Osteoblast (primary cell): Measurements from ENCODE around the gene POLE2. TPM values are rescaled to one million over a fixed set of nuclear protein-coding genes. Genes with fewer than 3 reads are reported as not detected.

Experiments used
- DNase-seq: peaks from one replicate; pipeline ENCODE4 v3.0.0; 2011; ENCODE audit warnings: low spot score, mixed read lengths; ENCODE audit not compliant: insufficient read length; ENCODE audit errors: missing footprints
- H2AFZ ChIP-seq: 2 replicates; pipeline ENCODE4 v1.6.0; 2011; ENCODE audit warnings: mild to moderate bottlenecking, low read length
- H3K27ac ChIP-seq: 2 replicates; pipeline ENCODE4 v1.5.1; 2011; ENCODE audit warnings: mild to moderate bottlenecking, low read depth, low read length, moderate library complexity
- H3K27me3 ChIP-seq: 2 replicates; pipeline ENCODE4 v1.6.0; 2012; ENCODE audit warnings: mild to moderate bottlenecking, control low read depth, inconsistent platforms, low read length, moderate library complexity; ENCODE audit not compliant: insufficient read depth
- H3K36me3 ChIP-seq: 2 replicates; pipeline ENCODE4 v1.5.1; 2011; ENCODE audit warnings: mild to moderate bottlenecking, low read length, control low read depth, moderate library complexity; ENCODE audit not compliant: insufficient read depth
- H3K4me1 ChIP-seq: 2 replicates; pipeline ENCODE4 v1.5.1; 2011; ENCODE audit warnings: mild to moderate bottlenecking, low read length, control low read depth, moderate library complexity; ENCODE audit not compliant: insufficient read depth
- H3K4me2 ChIP-seq: 2 replicates; pipeline ENCODE4 v1.6.0; 2011; ENCODE audit warnings: mild to moderate bottlenecking, low read length; ENCODE audit not compliant: insufficient read depth
- H3K4me3 ChIP-seq: fragments of 200-600 bp; sonication (generic); 3 replicates; pipeline ENCODE4 v1.5.1; 2012; ENCODE audit warnings: mild to moderate bottlenecking, low read length, inconsistent platforms; ENCODE audit not compliant: insufficient read depth
- H3K79me2 ChIP-seq: 2 replicates; pipeline ENCODE4 v1.6.0; 2012; ENCODE audit warnings: mild to moderate bottlenecking, low read length, control low read depth, inconsistent platforms; ENCODE audit not compliant: insufficient read depth
- H3K9me3 ChIP-seq: 2 replicates; pipeline ENCODE4 v1.5.1; 2011; ENCODE audit warnings: low read depth, low read length, control low read depth
- H4K20me1 ChIP-seq: 2 replicates; pipeline ENCODE4 v1.6.0; 2012; ENCODE audit warnings: mild to moderate bottlenecking, low read length, control low read depth; ENCODE audit not compliant: insufficient read depth
- total RNA-seq: library from RNA; depleted of rRNA; stranded (reverse); fragments of >200 nt; gene quantifications from 2 replicates; pipeline ENCODE4 v1.2.3, GENCODE V29; 2012
- TF ChIP-seq, protein P1 (sequence below): IDR thresholded peaks from 2 replicates; pipeline ENCODE4 v1.5.1; 2011; ENCODE audit warnings: mild to moderate bottlenecking, low read depth, low read length, moderate library complexity; ENCODE audit errors: extremely low read depth

POLE2 gene
- total RNA-seq, 1 donor = 6.2 TPM

DNA sequence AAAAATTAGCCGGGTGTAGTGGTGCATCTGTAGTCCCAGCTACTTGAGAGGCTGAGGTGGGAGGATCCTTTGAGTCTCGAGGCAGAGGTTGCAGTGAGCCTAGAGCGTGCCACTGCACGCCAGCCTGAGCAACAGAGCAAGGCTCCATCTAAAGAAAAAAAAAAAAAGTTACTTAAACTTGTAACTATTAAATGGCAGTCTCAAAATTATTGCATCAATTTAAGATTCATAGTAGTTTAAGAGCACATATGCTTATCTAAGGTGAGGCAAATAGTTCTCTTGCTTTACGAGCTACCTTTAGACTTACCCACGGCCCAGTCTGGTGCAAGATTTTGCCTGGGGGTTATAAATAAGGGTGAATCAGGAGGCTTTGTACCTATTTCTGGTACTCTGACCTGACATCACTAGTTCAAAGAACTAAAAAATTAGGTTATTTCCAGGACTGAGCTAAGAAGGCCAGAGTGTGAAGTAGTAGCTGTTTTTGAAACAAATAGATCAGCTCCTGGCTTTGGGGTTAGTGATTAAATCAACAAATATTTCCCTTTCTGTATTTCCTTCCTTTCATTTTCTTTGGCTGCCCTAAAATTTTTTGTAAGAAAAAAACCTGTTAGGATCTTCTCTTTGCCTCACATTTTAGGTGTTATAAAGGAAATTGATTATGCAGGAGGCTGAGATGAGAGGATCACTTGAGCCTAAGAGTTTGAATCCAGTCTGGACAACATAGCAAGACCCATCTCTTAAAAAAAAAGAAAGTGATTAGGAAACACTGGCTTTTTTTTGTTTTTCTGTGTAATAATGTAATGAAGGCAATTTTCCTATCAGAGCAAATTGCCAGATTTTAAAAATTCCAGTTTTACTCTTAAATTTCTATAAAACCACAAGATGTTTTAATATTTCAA is 63.8 kb downstream of the POLE2 start:
- Histone ChIP-seq H3K4me1 (peaks cover 27% of the 10 kb centered on the region), H3K79me2 (peaks cover 60% of the 10 kb centered on the region), H3K27me3 (no peaks in the 10 kb centered on the region), H3K4me2 (peak overlapping the region; percentile 92), H3K36me3 (peaks cover under 1% of the 10 kb centered on the region), H4K20me1 (peaks cover 15% of the 10 kb centered on the region), H3K9me3 (no peaks in the 10 kb centered on the region), H3K27ac (no peak overlapping the region), H2AFZ (no peak overlapping the region), H3K4me3 (peak overlapping the region; percentile 8)
- TF ChIP-seq, protein P1, sequence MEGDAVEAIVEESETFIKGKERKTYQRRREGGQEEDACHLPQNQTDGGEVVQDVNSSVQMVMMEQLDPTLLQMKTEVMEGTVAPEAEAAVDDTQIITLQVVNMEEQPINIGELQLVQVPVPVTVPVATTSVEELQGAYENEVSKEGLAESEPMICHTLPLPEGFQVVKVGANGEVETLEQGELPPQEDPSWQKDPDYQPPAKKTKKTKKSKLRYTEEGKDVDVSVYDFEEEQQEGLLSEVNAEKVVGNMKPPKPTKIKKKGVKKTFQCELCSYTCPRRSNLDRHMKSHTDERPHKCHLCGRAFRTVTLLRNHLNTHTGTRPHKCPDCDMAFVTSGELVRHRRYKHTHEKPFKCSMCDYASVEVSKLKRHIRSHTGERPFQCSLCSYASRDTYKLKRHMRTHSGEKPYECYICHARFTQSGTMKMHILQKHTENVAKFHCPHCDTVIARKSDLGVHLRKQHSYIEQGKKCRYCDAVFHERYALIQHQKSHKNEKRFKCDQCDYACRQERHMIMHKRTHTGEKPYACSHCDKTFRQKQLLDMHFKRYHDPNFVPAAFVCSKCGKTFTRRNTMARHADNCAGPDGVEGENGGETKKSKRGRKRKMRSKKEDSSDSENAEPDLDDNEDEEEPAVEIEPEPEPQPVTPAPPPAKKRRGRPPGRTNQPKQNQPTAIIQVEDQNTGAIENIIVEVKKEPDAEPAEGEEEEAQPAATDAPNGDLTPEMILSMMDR = no peak
- no peak for DNase-seq

- no peak for DNase-seq
- Histone ChIP-seq H3K4me1 (peaks cover 34% of the 10 kb centered on the region), H3K79me2 (peaks cover 64% of the 10 kb centered on the region), H4K20me1 (peaks cover 21% of the 10 kb centered on the region), H3K27me3 (no peaks in the 10 kb centered on the region), H2AFZ (no peak overlapping the region), H3K9me3 (no peaks in the 10 kb centered on the region), H3K4me2 (peak overlapping the region; percentile 92), H3K36me3 (peaks cover 8% of the 10 kb centered on the region), H3K27ac (no peak overlapping the region), H3K4me3 (peak overlapping the region; percentile 96)
- TF ChIP-seq, protein P1 = no peak
These were observed 64.6 kb downstream of the POLE2 start for GRCh38 chr14:49623387-49623786.

- Histone ChIP-seq H4K20me1 (peaks cover 29% of the 10 kb centered on the region), H3K4me2 (peak overlapping the region; percentile 92), H3K79me2 (peaks cover 66% of the 10 kb centered on the region), H2AFZ (no peak overlapping the region), H3K4me1 (peaks cover 47% of the 10 kb centered on the region), H3K4me3 (peak overlapping the region; percentile 96), H3K36me3 (peaks cover 18% of the 10 kb centered on the region), H3K27me3 (no peaks in the 10 kb centered on the region), H3K9me3 (no peaks in the 10 kb centered on the region), H3K27ac (peak overlapping the region; percentile 98)
- DNase-seq = peak; percentile 52
- TF ChIP-seq, protein P1 = no peak
These were observed 65.9 kb downstream of the POLE2 start for GRCh38 chr14:49622022-49622607.
